Adrenal gland (tissue), 12 donors: ENCODE data around the gene BMP2K. TPM values are rescaled to one million over a fixed set of nuclear protein-coding genes. Genes with fewer than 3 reads are reported as not detected.

Experiments
- DNase-seq, 7 donors: peaks; one replicate each; pipeline ENCODE4 v3.0.0-alpha.2; 2019 to 2020
- H3K27ac ChIP-seq, 5 donors: fragments of 200-600 bp; sonication (generic) in 4 of 5; 1 replicate in 3 of 5; 2 replicates in 2 of 5; pipeline versions ENCODE4 v1.5.1 to v1.8.0; 2016 to 2020; ENCODE audit warnings: mild to moderate bottlenecking in 1 of 5
- H3K27me3 ChIP-seq: fragments of 200-600 bp; 2 replicates; pipeline ENCODE4 v1.8.0; 2021
- H3K36me3 ChIP-seq, 2 donors: fragments of 200-600 bp; replicated peaks in 1 of 2; 1 replicate in 1 of 2; 2 replicates in 1 of 2; pipeline versions ENCODE4 v1.5.1 to v1.8.0; 2018 to 2022
- H3K4me1 ChIP-seq, 2 donors: fragments of 200-600 bp; replicated peaks in 1 of 2; 1 replicate in 1 of 2; 2 replicates in 1 of 2; pipeline versions ENCODE4 v1.5.1 to v1.8.0; 2018 to 2021
- H3K4me3 ChIP-seq, 4 donors: fragments of 200-600 bp; sonication (generic) in 3 of 4; one replicate each; pipeline ENCODE4 v1.5.1; 2016 to 2018
- H3K9me3 ChIP-seq, 3 donors: fragments of 200-600 bp; sonication (generic) in 1 of 3; replicated peaks in 1 of 3; 1 replicate in 2 of 3; 2 replicates in 1 of 3; pipeline versions ENCODE4 v1.5.1 to v1.8.0; 2016 to 2021
- POLR2A ChIP-seq, 2 donors: fragments of 450-650 bp; IDR thresholded peaks; one replicate each; pipeline ENCODE4 v1.6.1; 2017; ENCODE audit warnings: antibody characterized with exemption in 2 of 2, mild to moderate bottlenecking in 2 of 2, moderate library complexity in 1 of 2
- WGBS, 4 donors: extraction: QIAGEN DNeasy Blood & Tissue Kit in 2 of 4; methylation state at CpG; one replicate each; pipeline versions ENCODE4 v1.1.5 to v1.1.7; 2013 to 2017; 5-methylcytosine and 5-hydroxymethylcytosine counted together
- intact Hi-C, 2 donors: fragments of 100-400 bp; cut with DNase I; formaldehyde crosslinking; loops; one replicate each; pipeline versions ENCODE4 v1.14.1 to v1.15.0; 2022 to 2023
- polyA plus RNA-seq, 3 donors: library from polyadenylated mRNA; stranded (reverse); fragments of 200-250 nt in 2 of 3; fragments of 350-450 nt in 1 of 3; fragmentation: Illumina TruSeq in 1 of 3; extraction: RNeasy Lipid Tissue Mini Kit (QIAGEN cat#74804) in 1 of 3; gene quantifications; one replicate each; pipeline ENCODE4 v1.2.3, GENCODE V29; 2013 to 2014
- total RNA-seq, 9 donors: library from RNA; depleted of rRNA in 4 of 9; stranded (reverse); fragments of >200 nt in 4 of 9; fragments of 120-200 nt in 1 of 9; fragmentation: NEBNext Ultra II Directional in 1 of 9; extraction: Animal tissue kit (Norgen Biotek cat#: 25700) in 1 of 9; gene quantifications; one replicate each; pipeline versions ENCODE4 v1.1.0 to v1.2.4, GENCODE V29; 2013 to 2023
- TF ChIP-seq, protein P1 (sequence below), 6 experiments: fragments of 450-650 bp in 4 of 6; fragments of 200-600 bp in 2 of 6; sonication (generic) in 1 of 6; IDR thresholded peaks; 1 replicate in 5 of 6; 2 replicates in 1 of 6; pipeline versions ENCODE4 v1.5.1 to v1.8.0; 2016 to 2021; ENCODE audit warnings: antibody characterized with exemption in 6 of 6, mild to moderate bottlenecking in 2 of 6, moderate library complexity in 1 of 6
- donor health status: healthy with polysubstance abuse.
- donor health status: Bipolar disorder and iron deficiency.
- donor health status: DM: yes; HTN: yes; CAD: no.
- donor health status: DM: no; HTN: no; CAD: no.
- donor health status: DM: no; HTN: no; CAD: no.
- donor health status: DM: yes; HTN: yes; CAD: no.

Gene BMP2K
- total and polyA plus RNA-seq, 12 donors = 8.7 to 73.2 (median 35.8) TPM

DNA sequence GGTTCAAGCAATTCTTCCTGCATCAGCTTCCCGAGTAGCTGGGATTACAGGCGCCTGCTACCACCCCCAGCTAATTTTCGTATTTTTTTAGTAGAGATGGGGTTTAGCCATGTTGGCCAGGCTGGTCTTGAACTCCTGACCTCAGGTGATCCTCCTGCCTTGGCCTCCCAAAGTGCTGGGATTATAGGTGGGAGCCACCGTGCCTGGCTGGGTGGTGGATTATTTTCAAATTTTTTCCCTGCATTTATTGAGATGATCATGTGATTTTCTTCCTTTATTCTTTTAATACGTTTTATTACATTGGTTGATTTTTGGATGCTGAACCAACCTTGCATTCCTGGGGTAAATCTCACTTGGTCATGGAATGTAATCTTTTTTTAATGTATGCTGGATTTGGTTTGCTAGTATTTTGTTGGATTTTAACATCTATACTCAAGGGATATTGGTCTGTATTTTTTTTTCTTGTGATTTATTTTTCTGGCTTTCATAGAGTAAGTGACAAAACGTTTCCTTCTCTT is 30.9 kb downstream of the BMP2K start:
- no peaks in the 10 kb centered on the region for H3K27me3 ChIP-seq
- WGBS, 4 donors = 93 to 94% (median 93%) methylated on average over 6 of the region's 6 CpGs
- peaks cover 0 to 9% (median 0%) of the 10 kb centered on the region in 3 donors for H3K9me3 ChIP-seq
- no peak overlapping the region for H3K4me3 ChIP-seq
- no peak for TF ChIP-seq POLR2A (IDR thresholded peaks at IDR 0.05)
- TF ChIP-seq, protein P1, sequence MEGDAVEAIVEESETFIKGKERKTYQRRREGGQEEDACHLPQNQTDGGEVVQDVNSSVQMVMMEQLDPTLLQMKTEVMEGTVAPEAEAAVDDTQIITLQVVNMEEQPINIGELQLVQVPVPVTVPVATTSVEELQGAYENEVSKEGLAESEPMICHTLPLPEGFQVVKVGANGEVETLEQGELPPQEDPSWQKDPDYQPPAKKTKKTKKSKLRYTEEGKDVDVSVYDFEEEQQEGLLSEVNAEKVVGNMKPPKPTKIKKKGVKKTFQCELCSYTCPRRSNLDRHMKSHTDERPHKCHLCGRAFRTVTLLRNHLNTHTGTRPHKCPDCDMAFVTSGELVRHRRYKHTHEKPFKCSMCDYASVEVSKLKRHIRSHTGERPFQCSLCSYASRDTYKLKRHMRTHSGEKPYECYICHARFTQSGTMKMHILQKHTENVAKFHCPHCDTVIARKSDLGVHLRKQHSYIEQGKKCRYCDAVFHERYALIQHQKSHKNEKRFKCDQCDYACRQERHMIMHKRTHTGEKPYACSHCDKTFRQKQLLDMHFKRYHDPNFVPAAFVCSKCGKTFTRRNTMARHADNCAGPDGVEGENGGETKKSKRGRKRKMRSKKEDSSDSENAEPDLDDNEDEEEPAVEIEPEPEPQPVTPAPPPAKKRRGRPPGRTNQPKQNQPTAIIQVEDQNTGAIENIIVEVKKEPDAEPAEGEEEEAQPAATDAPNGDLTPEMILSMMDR (IDR thresholded peaks at IDR 0.05) = no peak
- H3K4me1 ChIP-seq = peaks cover 0 to 7% of the 10 kb centered on the region in 2 donors
- intact Hi-C loops = no loop called here
- DNase-seq = no peak
- no peaks in the 10 kb centered on the region for H3K36me3 ChIP-seq
- H3K27ac ChIP-seq = no peak overlapping the region

DNA sequence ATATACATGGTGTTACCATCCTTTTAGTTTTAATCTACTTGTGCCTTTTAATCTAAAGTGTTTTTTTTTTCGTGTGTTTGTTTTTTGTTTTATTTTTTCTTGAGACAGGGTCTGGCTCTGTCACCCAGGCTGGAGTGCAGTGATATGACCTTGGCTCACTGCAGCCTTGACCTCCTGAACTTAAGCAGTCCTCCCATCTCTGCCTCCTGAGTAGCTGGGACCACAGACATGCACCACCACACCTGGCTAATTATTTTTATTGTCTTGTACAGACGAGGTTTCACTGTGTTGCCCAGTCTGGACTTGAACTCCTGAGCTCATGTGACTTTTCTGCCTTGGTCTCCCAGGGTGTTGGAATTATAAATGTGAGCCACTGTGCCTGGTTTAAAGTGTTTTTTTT is 33.1 kb downstream of the BMP2K start:
- Histone ChIP-seq H3K9me3 (peaks cover 0 to 9% (median 0%) of the 10 kb centered on the region in 3 donors), H3K4me1 (peaks cover 0 to 7% of the 10 kb centered on the region in 2 donors), H3K36me3 (no peaks in the 10 kb centered on the region), H3K27me3 (no peaks in the 10 kb centered on the region), H3K4me3 (no peak overlapping the region), H3K27ac (no peak overlapping the region)
- TF ChIP-seq, protein P1 (IDR thresholded peaks at IDR 0.05) = no peak
- no peak for TF ChIP-seq POLR2A (IDR thresholded peaks at IDR 0.05)
- DNase-seq = no peak
- 46 to 69% (median 62%) methylated on average over 2 of the region's 2 CpGs for WGBS, 4 donors
- intact Hi-C loops = no loop called here

DNA sequence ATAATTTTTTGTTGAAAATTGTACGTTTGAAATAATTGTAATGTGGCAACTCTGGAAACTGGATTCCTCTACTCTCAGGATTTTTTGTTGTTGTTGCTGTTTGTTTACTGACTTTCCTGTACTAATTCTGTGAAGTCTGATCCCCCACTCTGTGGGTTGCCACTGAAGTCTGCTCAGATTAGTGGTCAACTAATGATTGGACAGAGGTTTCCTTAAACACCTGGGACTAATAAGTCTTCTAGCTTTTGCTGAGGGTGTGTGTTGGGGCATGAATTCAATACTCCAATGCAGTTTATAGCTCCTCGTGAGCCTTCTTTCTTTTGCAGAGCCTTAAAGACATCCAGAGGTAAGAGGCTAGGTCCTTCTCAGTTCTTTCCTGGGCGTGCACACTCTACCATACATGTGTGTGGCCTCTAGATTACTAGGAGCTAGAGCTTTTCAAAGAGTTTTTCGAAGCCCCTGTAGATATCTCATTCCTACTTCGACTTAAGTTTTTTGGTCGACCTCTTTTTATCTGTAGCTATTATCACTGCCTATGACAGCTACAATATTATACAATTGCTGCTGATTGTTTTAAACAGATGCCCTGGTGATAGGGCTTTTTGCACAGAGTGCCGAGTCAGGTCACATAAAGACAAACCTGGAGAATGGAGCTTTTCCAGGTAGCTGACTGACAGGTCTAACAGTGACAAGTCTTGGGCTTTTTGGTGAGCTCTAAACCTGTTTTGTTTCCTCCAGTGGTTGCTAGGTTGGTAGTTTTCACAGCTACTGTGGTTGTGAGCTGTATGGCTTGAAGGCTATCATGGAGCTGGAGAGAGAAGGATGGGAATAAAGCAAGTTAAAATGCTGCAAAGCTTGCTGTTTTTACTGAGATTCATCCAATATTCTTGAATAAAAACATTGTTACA is 34.0 kb downstream of the BMP2K start:
- Histone ChIP-seq H3K27ac (no peak overlapping the region), H3K27me3 (no peaks in the 10 kb centered on the region), H3K4me3 (no peak overlapping the region), H3K4me1 (peaks cover 0 to 7% of the 10 kb centered on the region in 2 donors), H3K9me3 (peaks cover 0 to 9% (median 0%) of the 10 kb centered on the region in 3 donors), H3K36me3 (no peaks in the 10 kb centered on the region)
- DNase-seq = no peak
- intact Hi-C loops = no loop called here
- no peak for TF ChIP-seq POLR2A (IDR thresholded peaks at IDR 0.05)
- TF ChIP-seq, protein P1 (IDR thresholded peaks at IDR 0.05) = no peak
- 87 to 97% (median 95%) methylated on average over 7 of the region's 7 CpGs for WGBS, 4 donors

DNA sequence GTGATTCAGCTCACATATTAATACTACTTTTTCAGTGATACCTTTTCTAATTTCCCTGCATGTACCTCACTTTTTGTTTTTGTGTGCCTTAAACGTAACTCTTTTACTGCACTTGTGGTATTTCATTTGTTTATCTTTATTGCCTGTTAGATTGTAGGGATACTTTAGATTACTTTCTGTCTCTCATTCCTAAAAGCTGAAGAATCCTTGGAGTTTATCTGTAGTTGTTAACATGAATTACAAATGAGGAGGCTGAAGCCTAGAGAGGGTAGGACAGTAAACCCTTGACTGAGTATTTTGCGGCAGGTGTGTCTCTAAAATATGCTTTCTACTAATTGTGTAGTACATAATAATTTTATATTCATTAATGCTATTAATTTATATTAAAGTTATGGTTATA is 34.9 kb downstream of the BMP2K start:
- intact Hi-C loops = no loop called here
- no peak for TF ChIP-seq POLR2A (IDR thresholded peaks at IDR 0.05)
- TF ChIP-seq, protein P1 (IDR thresholded peaks at IDR 0.05) = no peak
- peaks cover 0 to 9% (median 0%) of the 10 kb centered on the region in 3 donors for H3K9me3 ChIP-seq
- no peak overlapping the region for H3K4me3 ChIP-seq
- DNase-seq = no peak
- no peaks in the 10 kb centered on the region for H3K27me3 ChIP-seq
- no peaks in the 10 kb centered on the region for H3K36me3 ChIP-seq
- H3K27ac ChIP-seq = no peak overlapping the region
- peaks cover 0 to 7% of the 10 kb centered on the region in 2 donors for H3K4me1 ChIP-seq
- 93 to 96% (median 94%) methylated on average over 2 of the region's 2 CpGs for WGBS, 4 donors
